Coronary artery (tissue), 2 donors: ENCODE results near the gene SAP30BP.

Experiments
- DNase-seq: peaks from one replicate; pipeline ENCODE4 v3.0.0-alpha.2; 2017; ENCODE audit warnings: low spot score
- H3K27ac ChIP-seq, 2 donors: fragments of 200-600 bp; sonication (generic); one replicate each; pipeline ENCODE4 v1.5.1; 2016 to 2019
- H3K4me3 ChIP-seq: fragments of 200-600 bp; sonication (generic); 2 replicates; pipeline ENCODE4 v1.5.1; 2016; ENCODE audit warnings: mild to moderate bottlenecking, moderate library complexity
- CTCF ChIP-seq: fragments of 200-600 bp; sonication (generic); IDR thresholded peaks from one replicate; pipeline ENCODE4 v1.5.1; 2019; ENCODE audit warnings: antibody characterized with exemption

Gene SAP30BP

GRCh38 chr17:75697651-75698291, 30.6 kb downstream of the SAP30BP start:
- TF ChIP-seq CTCF: no peak
- Histone ChIP-seq H3K4me3 (no peak overlapping the region), H3K27ac (peak overlapping the region in 1 of 2 donors; percentile 47)
- no peak for DNase-seq

- peak overlapping the region in 1 of 2 donors; percentile 38 for H3K27ac ChIP-seq
- H3K4me3 ChIP-seq: no peak overlapping the region
- no peak for DNase-seq
- TF ChIP-seq CTCF: no peak
These were observed 31.5 kb downstream of the SAP30BP start for GRCh38 chr17:75698659-75699058.

GRCh38 chr17:75701288-75701687, 34.1 kb downstream of the SAP30BP start:
- peak overlapping the region; percentile 1 to 44 for H3K27ac ChIP-seq
- TF ChIP-seq CTCF: no peak

GRCh38 chr17:75703191-75703590, 36.1 kb downstream of the SAP30BP start:
- no peak overlapping the region for H3K27ac ChIP-seq
- H3K4me3 ChIP-seq: no peak overlapping the region
- no peak for DNase-seq
- no peak for TF ChIP-seq CTCF

More at GRCh38 chr17:75701288-75701687, 34.1 kb downstream of the SAP30BP start:
- no peak overlapping the region for H3K4me3 ChIP-seq
- no peak for DNase-seq

- Histone ChIP-seq H3K4me3 (no peak overlapping the region), H3K27ac (no peak overlapping the region)
- TF ChIP-seq CTCF: no peak
- DNase-seq: no peak
These were observed 36.5 kb downstream of the SAP30BP start for GRCh38 chr17:75703591-75703990.

GRCh38 chr17:75704963-75705875, 38.1 kb downstream of the SAP30BP start:
- no peak for DNase-seq
- Histone ChIP-seq H3K27ac (peak overlapping the region in 1 of 2 donors; percentile 11), H3K4me3 (no peak overlapping the region)
- TF ChIP-seq CTCF: no peak
